Glutamatergic neuron (in vitro differentiated cells): ENCODE results near the gene QRSL1. TPM values are rescaled to one million over a fixed set of nuclear protein-coding genes. Genes with fewer than 3 reads are reported as not detected.

Experiments used
- DNase-seq: peaks from one replicate; pipeline ENCODE4 v3.0.0; 2022
- H3K27ac Mint-ChIP-seq: one replicate; pipeline ENCODE4 v1.8.0; 2020; ENCODE audit warnings: mild to moderate bottlenecking, mixed read lengths, inconsistent platforms; ENCODE audit not compliant: unreplicated experiment
- H3K27me3 Mint-ChIP-seq: one replicate; pipeline ENCODE4 v1.8.0; 2020; ENCODE audit warnings: mild to moderate bottlenecking, moderate library complexity, mixed read lengths, inconsistent platforms; ENCODE audit not compliant: unreplicated experiment
- H3K36me3 Mint-ChIP-seq: one replicate; pipeline ENCODE4 v1.8.0; 2020; ENCODE audit warnings: mild to moderate bottlenecking, mixed read lengths, inconsistent platforms; ENCODE audit not compliant: unreplicated experiment
- H3K4me1 Mint-ChIP-seq: one replicate; pipeline ENCODE4 v1.8.0; 2020; ENCODE audit warnings: mild to moderate bottlenecking, low read depth, mixed read lengths, inconsistent platforms; ENCODE audit not compliant: unreplicated experiment
- H3K4me3 Mint-ChIP-seq: one replicate; pipeline ENCODE4 v1.8.0; 2020; ENCODE audit warnings: mild to moderate bottlenecking, mixed read lengths, inconsistent platforms; ENCODE audit not compliant: unreplicated experiment
- H3K9me3 Mint-ChIP-seq: one replicate; pipeline ENCODE4 v1.8.0; 2020; ENCODE audit warnings: mild to moderate bottlenecking, moderate library complexity, mixed read lengths, inconsistent platforms; ENCODE audit not compliant: unreplicated experiment
- CTCF ChIP-seq: fragments of 200-600 bp; sonication (generic); IDR thresholded peaks from one replicate; pipeline ENCODE4 v1.5.0; 2021; ENCODE audit not compliant: partially characterized antibody, unreplicated experiment
- total RNA-seq: library from RNA; stranded (reverse); fragmentation: NEBNext Ultra II Directional; extraction: Animal tissue kit (Norgen Biotek cat#: 25700); gene quantifications from one replicate; pipeline ENCODE4 v1.2.1, GENCODE V29; 2021; ENCODE audit not compliant: unreplicated experiment

QRSL1 gene
- total RNA-seq, 1 donor from 2014 or later: 10.2 TPM

GRCh38 chr6:106630366-106630765, 988 bp downstream of the QRSL1 start:
- DNase-seq: no peak
- H3K9me3 Mint-ChIP-seq: no peaks in the 10 kb centered on the region
- no peaks in the 10 kb centered on the region for H3K27me3 Mint-ChIP-seq
- TF ChIP-seq CTCF: no peak
- no peak overlapping the region for H3K27ac Mint-ChIP-seq
- H3K4me1 Mint-ChIP-seq: peaks cover 5% of the 10 kb centered on the region
- no peaks in the 10 kb centered on the region for H3K36me3 Mint-ChIP-seq
- H3K4me3 Mint-ChIP-seq: peak overlapping the region; percentile 94

- Mint-ChIP-seq H3K36me3 (no peaks in the 10 kb centered on the region), H3K27me3 (no peaks in the 10 kb centered on the region), H3K4me1 (peaks cover 5% of the 10 kb centered on the region), H3K27ac (no peak overlapping the region), H3K9me3 (no peaks in the 10 kb centered on the region), H3K4me3 (no peak overlapping the region)
- no peak for DNase-seq
- TF ChIP-seq CTCF: no peak
Observed at GRCh38 chr6:106631346-106631745, 2.0 kb downstream of the QRSL1 start.

- Mint-ChIP-seq H3K4me3 (no peak overlapping the region), H3K27me3 (no peaks in the 10 kb centered on the region), H3K9me3 (no peaks in the 10 kb centered on the region), H3K27ac (no peak overlapping the region), H3K4me1 (peaks cover 8% of the 10 kb centered on the region), H3K36me3 (no peaks in the 10 kb centered on the region)
- no peak for TF ChIP-seq CTCF
- no peak for DNase-seq
Observed at GRCh38 chr6:106634565-106634964, 5.2 kb downstream of the QRSL1 start.

- Mint-ChIP-seq H3K27me3 (no peaks in the 10 kb centered on the region), H3K9me3 (no peaks in the 10 kb centered on the region), H3K27ac (no peak overlapping the region), H3K4me1 (peaks cover 4% of the 10 kb centered on the region), H3K4me3 (no peak overlapping the region), H3K36me3 (no peaks in the 10 kb centered on the region)
- no peak for DNase-seq
- TF ChIP-seq CTCF: no peak
Observed at GRCh38 chr6:106637051-106637716, 7.8 kb downstream of the QRSL1 start.

- H3K4me3 Mint-ChIP-seq: no peak overlapping the region
- H3K27me3 Mint-ChIP-seq: no peaks in the 10 kb centered on the region
- no peak for DNase-seq
- peaks cover 4% of the 10 kb centered on the region for H3K4me1 Mint-ChIP-seq
- H3K9me3 Mint-ChIP-seq: no peaks in the 10 kb centered on the region
- no peak for TF ChIP-seq CTCF
- H3K27ac Mint-ChIP-seq: no peak overlapping the region
- H3K36me3 Mint-ChIP-seq: no peaks in the 10 kb centered on the region
Observed at GRCh38 chr6:106637717-106638341, 8.5 kb downstream of the QRSL1 start.
